Keratinocyte (primary cell): ENCODE results near the gene CFAP54. TPM values are rescaled to one million over a fixed set of nuclear protein-coding genes. Genes with fewer than 3 reads are reported as not detected.

Source experiments
- DNase-seq: peaks from one replicate; pipeline ENCODE4 v3.0.0-alpha.2; 2011; ENCODE audit warnings: low read depth, missing footprints, low spot score
- FAIRE-seq: peaks from 2 replicates; lab custom pipeline; 2011; peaks lifted over from hg19 to GRCh38; lab: Jason Lieb, UNC
- H2AFZ ChIP-seq: 2 replicates; pipeline ENCODE4 v1.6.0; 2012; ENCODE audit warnings: low read length, control low read depth, inconsistent platforms; ENCODE audit not compliant: control insufficient read depth
- H3K27ac ChIP-seq: 2 replicates; pipeline ENCODE4 v1.5.1; 2011; ENCODE audit warnings: low read length; ENCODE audit not compliant: control insufficient read depth, insufficient read depth
- H3K27me3 ChIP-seq: 3 replicates; pipeline ENCODE4 v1.6.0; 2011; ENCODE audit warnings: low read length; ENCODE audit not compliant: control insufficient read depth, insufficient read depth; ENCODE audit errors: extremely low read depth
- H3K36me3 ChIP-seq, 2 experiments: 2 replicates in 1 of 2; 3 replicates in 1 of 2; pipeline ENCODE4 v1.5.1; 2011; ENCODE audit warnings: low read length in 2 of 2, mild to moderate bottlenecking in 1 of 2; ENCODE audit not compliant: control insufficient read depth in 2 of 2, insufficient read depth in 2 of 2; ENCODE audit errors: extremely low read depth in 1 of 2
- H3K4me1 ChIP-seq: 3 replicates; pipeline ENCODE4 v1.5.1; 2011; ENCODE audit warnings: low read length; ENCODE audit not compliant: control insufficient read depth, insufficient read depth; ENCODE audit errors: extremely low read depth
- H3K4me2 ChIP-seq: 3 replicates; pipeline ENCODE4 v1.6.0; 2011; ENCODE audit warnings: low read depth, low read length; ENCODE audit not compliant: control insufficient read depth, insufficient read depth; ENCODE audit errors: extremely low read depth
- H3K4me3 ChIP-seq, 3 experiments: fragments of 200-600 bp in 1 of 3; sonication (generic) in 1 of 3; 2 replicates in 2 of 3; 3 replicates in 1 of 3; pipeline ENCODE4 v1.5.1; 2011 to 2016; ENCODE audit warnings: low read length in 3 of 3, mild to moderate bottlenecking in 3 of 3, control low read depth in 2 of 3, inconsistent platforms in 1 of 3, low read depth in 1 of 3, mixed read lengths in 1 of 3, mixed run types in 1 of 3, moderate library complexity in 1 of 3; ENCODE audit not compliant: control insufficient read depth in 2 of 3, insufficient read depth in 2 of 3; ENCODE audit errors: extremely low read depth in 1 of 3
- H3K79me2 ChIP-seq: 2 replicates; pipeline ENCODE4 v1.6.0; 2012; ENCODE audit warnings: low read length; ENCODE audit not compliant: control insufficient read depth, insufficient read depth
- H3K9ac ChIP-seq: 3 replicates; pipeline ENCODE4 v1.6.0; 2011; ENCODE audit warnings: low read length; ENCODE audit not compliant: control insufficient read depth, insufficient read depth; ENCODE audit errors: extremely low read depth
- H3K9me1 ChIP-seq: 3 replicates; pipeline ENCODE4 v1.6.0; 2011; ENCODE audit warnings: low read length; ENCODE audit not compliant: control insufficient read depth, insufficient read depth; ENCODE audit errors: extremely low read depth
- H3K9me3 ChIP-seq: 2 replicates; pipeline ENCODE4 v1.5.1; 2012; ENCODE audit warnings: low read depth, low read length; ENCODE audit not compliant: control insufficient read depth
- H4K20me1 ChIP-seq: 3 replicates; pipeline ENCODE4 v1.6.0; 2011; ENCODE audit warnings: low read length; ENCODE audit not compliant: control insufficient read depth, insufficient read depth; ENCODE audit errors: extremely low read depth
- CTCF ChIP-seq, 3 experiments: IDR thresholded peaks in 1 of 3; conservative IDR thresholded peaks in 1 of 3; optimal IDR thresholded peaks in 1 of 3; 2 replicates in 2 of 3; 3 replicates in 1 of 3; pipeline versions ENCODE3 to v1.5.1; 2011; ENCODE audit warnings: low read length in 3 of 3, mild to moderate bottlenecking in 3 of 3, moderate library complexity in 2 of 3, control low read depth in 1 of 3, inconsistent platforms in 1 of 3; ENCODE audit not compliant: insufficient read depth in 2 of 3; ENCODE audit errors: extremely low read depth in 1 of 3
- EZH2 ChIP-seq: IDR thresholded peaks from one replicate; pipeline ENCODE4 v1.6.1; 2012; ENCODE audit warnings: inconsistent platforms, mild to moderate bottlenecking, low read length, moderate library complexity
- dilution Hi-C: fragments of 300-500 bp; cut with MboI; formaldehyde crosslinking; loops from one replicate; pipeline ENCODE4 v1.7.0; 2020; ENCODE audit warnings: low sequenced_read_pairs; ENCODE audit not compliant: extremely low pct_ligation_motif_present
- polyA plus RNA-seq, 5 experiments: library from polyadenylated mRNA; depleted of rRNA in 3 of 5; stranded (reverse) in 3 of 5; stranded (forward) in 1 of 5; unstranded in 1 of 5; fragments of >200 nt; gene quantifications; 1 replicate in 1 of 5; 2 replicates in 3 of 5; 3 replicates in 1 of 5; pipeline versions ENCODE4 v1.2.1 to v1.2.3, GENCODE V29; 2011 to 2012; ENCODE audit warnings: missing spikeins in 2 of 5, low read depth in 1 of 5, low replicate concordance in 1 of 5

CFAP54 gene
- polyA plus RNA-seq, 1 donor (not counting 4 experiments of a cell fraction or from before 2014, with no cell fraction given) = 1.2 TPM

- Histone ChIP-seq H3K9me3 (no peaks in the 10 kb centered on the region), H3K79me2 (no peaks in the 10 kb centered on the region), H3K4me1 (no peaks in the 10 kb centered on the region), H3K9me1 (no peaks in the 10 kb centered on the region), H3K36me3 (no peaks in the 10 kb centered on the region), H3K9ac (no peak overlapping the region), H3K27me3 (no peaks in the 10 kb centered on the region), H3K4me2 (no peak overlapping the region), H3K27ac (no peak overlapping the region), H2AFZ (no peak overlapping the region), H4K20me1 (no peaks in the 10 kb centered on the region), H3K4me3 (no peak overlapping the region)
- DNase-seq (no peak), FAIRE-seq (no peak)
- TF ChIP-seq EZH2 (no peak), CTCF (optimal IDR thresholded peaks at IDR 0.05 in 1 of 3, IDR thresholded peaks at IDR 0.05 in 1 of 3, conservative IDR thresholded peaks at IDR 0.05 in 1 of 3; ENCODE audit: extremely low read depth in 1 of 3, insufficient read depth in 2 of 3, low read length in 3 of 3) (no peak)
- dilution Hi-C loops = no loop called here
Measured at GRCh38 chr12:96549341-96549740, 60.0 kb downstream of the CFAP54 start.

GRCh38 chr12:96570579-96570978, 81.2 kb downstream of the CFAP54 start:
- Histone ChIP-seq H3K36me3 (no peaks in the 10 kb centered on the region), H3K9ac (no peak overlapping the region), H2AFZ (no peak overlapping the region), H3K9me3 (no peaks in the 10 kb centered on the region), H3K4me3 (no peak overlapping the region), H3K79me2 (no peaks in the 10 kb centered on the region), H3K4me1 (no peaks in the 10 kb centered on the region), H4K20me1 (no peaks in the 10 kb centered on the region), H3K9me1 (no peaks in the 10 kb centered on the region), H3K4me2 (no peak overlapping the region), H3K27ac (no peak overlapping the region), H3K27me3 (no peaks in the 10 kb centered on the region)
- DNase-seq (no peak), FAIRE-seq (no peak)
- dilution Hi-C loops = no loop called here
- TF ChIP-seq CTCF (optimal IDR thresholded peaks at IDR 0.05 in 1 of 3, IDR thresholded peaks at IDR 0.05 in 1 of 3, conservative IDR thresholded peaks at IDR 0.05 in 1 of 3; ENCODE audit: extremely low read depth in 1 of 3, insufficient read depth in 2 of 3, low read length in 3 of 3) (no peak), EZH2 (no peak)
